ENCODE measurements around the gene PNMT. TPM values are rescaled to one million over a fixed set of nuclear protein-coding genes. Genes with fewer than 3 reads are reported as not detected.
A peak's percentile ranks its signal among the peaks of the same experiment; 100 is the strongest.

The PNMT gene
- total and polyA plus RNA-seq, 8 donors = 0.45 to 16.6 (median 7.1) TPM; not detected in 2

- Histone ChIP-seq H3K36me3 (no peaks in the 10 kb centered on the region), H3K27ac (peak overlapping the region in 1 of 5 donors; percentile 97), H3K4me1 (peaks cover 29 to 76% (median 65%) of the 10 kb centered on the region in 4 donors), H3K27me3 (peaks cover 0 to 28% (median 0%) of the 10 kb centered on the region in 3 donors), H3K4me3 (no peak overlapping the region), H3K9me3 (no peaks in the 10 kb centered on the region)
- intact Hi-C loops (cut with DNase I; ENCODE audit: low total_unique reads) = no loop called here
- 86 to 96% (median 90%) methylated on average over 8 of the region's 8 CpGs for WGBS, 5 donors
- no peak for TF ChIP-seq CTCF (IDR thresholded peaks at IDR 0.05)
- TF ChIP-seq POLR2A (IDR thresholded peaks at IDR 0.05) = no peak
- TF ChIP-seq POLR2AphosphoS5 (IDR thresholded peaks at IDR 0.05) = no peak
- no peak for TF ChIP-seq EP300 (IDR thresholded peaks at IDR 0.05)
- no peak for DNase-seq
These were observed 32.6 kb upstream of the PNMT start for GRCh38 chr17:39635614-39636176.

- Histone ChIP-seq H3K4me1 (peaks cover 34 to 79% (median 73%) of the 10 kb centered on the region in 4 donors), H3K9me3 (no peaks in the 10 kb centered on the region), H3K4me3 (peak overlapping the region; percentile 78 to 94 (median 87)), H3K27me3 (peaks cover 0 to 19% (median 0%) of the 10 kb centered on the region in 3 donors), H3K27ac (peak overlapping the region; percentile 85 to 97 (median 93)), H3K36me3 (no peaks in the 10 kb centered on the region)
- 18 to 26% (median 24%) methylated on average over 6 of the region's 6 CpGs for WGBS, 5 donors
- TF ChIP-seq CTCF (IDR thresholded peaks at IDR 0.05) (no peak), EP300 (IDR thresholded peaks at IDR 0.05) (no peak), POLR2A (IDR thresholded peaks at IDR 0.05) (no peak), POLR2AphosphoS5 (IDR thresholded peaks at IDR 0.05) (no peak)
- intact Hi-C loops (cut with DNase I; ENCODE audit: low total_unique reads) = no loop called here
- no peak for DNase-seq
These were observed 31.7 kb upstream of the PNMT start for GRCh38 chr17:39636587-39636926.

DNA sequence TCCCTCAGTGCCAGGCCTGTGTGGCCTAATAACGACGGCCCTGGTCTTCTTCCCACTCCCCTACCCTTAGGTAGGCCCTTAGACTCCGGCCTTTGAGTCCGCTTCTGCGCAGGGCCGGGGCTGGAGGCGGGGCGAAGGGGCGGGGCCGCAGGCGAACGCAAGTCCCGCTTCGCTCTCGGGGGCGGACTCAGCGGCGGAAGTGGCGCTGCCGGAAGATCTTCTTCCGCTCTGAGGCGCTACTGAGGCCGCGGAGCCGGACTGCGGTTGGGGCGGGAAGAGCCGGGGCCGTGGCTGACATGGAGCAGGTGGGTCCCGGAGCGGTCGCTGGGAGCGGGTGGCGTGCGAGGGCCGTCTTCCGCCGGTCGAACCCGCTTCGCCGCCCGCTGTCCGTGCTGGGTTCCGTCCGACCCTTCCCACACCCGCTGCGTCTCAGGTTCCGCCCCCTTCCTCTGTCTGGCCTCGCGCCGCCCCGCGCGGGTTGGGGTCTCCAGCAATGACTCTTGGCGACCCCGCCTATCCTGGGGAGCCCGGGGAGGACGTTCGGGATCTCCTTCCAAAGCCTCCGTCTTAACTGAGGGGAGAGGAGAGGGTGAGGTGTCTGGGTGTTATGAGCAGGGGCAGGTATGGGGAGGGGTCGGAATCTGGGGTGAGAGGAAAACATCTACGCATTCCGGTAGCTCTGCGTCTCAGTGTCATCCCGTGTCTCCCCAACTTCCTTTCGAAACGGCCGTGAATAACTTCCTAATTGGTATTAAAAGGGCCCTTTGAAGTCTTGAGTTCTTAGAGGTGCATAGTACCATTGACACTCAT is 31.1 kb upstream of the PNMT start, which contains the start of gene STARD3:
TSS of gene STARD3 (plus strand) at position 218 of the 810 bp plus-strand sequence. CDS start 16,388 bp downstream, outside the sequence.
- Histone ChIP-seq H3K27me3 (peaks cover 0 to 14% (median 0%) of the 10 kb centered on the region in 3 donors), H3K27ac (peak within 1 kb of the TSS; percentile 85 to 97 (median 93)), H3K9me3 (no peaks in the 10 kb centered on the region), H3K4me1 (peaks cover 34 to 82% (median 76%) of the 10 kb centered on the region in 4 donors), H3K36me3 (no peaks in the 10 kb centered on the region), H3K4me3 (peak within 1 kb of the TSS; percentile 78 to 94 (median 87))
- DNase-seq = peak; percentile 95 to 98
- TF ChIP-seq POLR2AphosphoS5 (IDR thresholded peaks at IDR 0.05) (peak; percentile 62 to 86 (median 78)), CTCF (IDR thresholded peaks at IDR 0.05) (no peak)
- WGBS, 5 donors = 0 to 1% (median 0%) methylated on average over 32 to 69 of the region's 69 CpGs
- intact Hi-C loops (cut with DNase I; ENCODE audit: low total_unique reads) = no loop called here

GRCh38 chr17:39638317-39638716 is 29.9 kb upstream of the PNMT start:
- Histone ChIP-seq H3K9me3 (no peaks in the 10 kb centered on the region), H3K27ac (peak overlapping the region in 4 of 5 donors; percentile 1 to 97 (median 94)), H3K27me3 (peaks cover 0 to 2% (median 0%) of the 10 kb centered on the region in 3 donors), H3K36me3 (peaks cover 0 to under 1% (median 0%) of the 10 kb centered on the region in 4 donors), H3K4me1 (peaks cover 34 to 85% (median 78%) of the 10 kb centered on the region in 4 donors), H3K4me3 (peak overlapping the region; percentile 78 to 94 (median 87))
- 51 to 71% (median 59%) methylated on average over 7 of the region's 7 CpGs for WGBS, 5 donors
- TF ChIP-seq POLR2AphosphoS5 (IDR thresholded peaks at IDR 0.05) = no peak
- TF ChIP-seq EP300 (IDR thresholded peaks at IDR 0.05) = no peak
- TF ChIP-seq POLR2A (IDR thresholded peaks at IDR 0.05) = no peak
- TF ChIP-seq CTCF (IDR thresholded peaks at IDR 0.05) = no peak
- intact Hi-C loops (cut with DNase I; ENCODE audit: low total_unique reads) = no loop called here
- DNase-seq = no peak

Data from stomach (tissue), 9 donors.